HG03139 (cell line): Measurements from ENCODE around the gene DNAJA3.

Experiments
- ATAC-seq: cut with Tn5 transposase; IDR thresholded peaks from one replicate; pipeline ENCODE4 v1.9.1; 2021; ENCODE audit not compliant: unreplicated experiment

DNAJA3 gene

DNA sequence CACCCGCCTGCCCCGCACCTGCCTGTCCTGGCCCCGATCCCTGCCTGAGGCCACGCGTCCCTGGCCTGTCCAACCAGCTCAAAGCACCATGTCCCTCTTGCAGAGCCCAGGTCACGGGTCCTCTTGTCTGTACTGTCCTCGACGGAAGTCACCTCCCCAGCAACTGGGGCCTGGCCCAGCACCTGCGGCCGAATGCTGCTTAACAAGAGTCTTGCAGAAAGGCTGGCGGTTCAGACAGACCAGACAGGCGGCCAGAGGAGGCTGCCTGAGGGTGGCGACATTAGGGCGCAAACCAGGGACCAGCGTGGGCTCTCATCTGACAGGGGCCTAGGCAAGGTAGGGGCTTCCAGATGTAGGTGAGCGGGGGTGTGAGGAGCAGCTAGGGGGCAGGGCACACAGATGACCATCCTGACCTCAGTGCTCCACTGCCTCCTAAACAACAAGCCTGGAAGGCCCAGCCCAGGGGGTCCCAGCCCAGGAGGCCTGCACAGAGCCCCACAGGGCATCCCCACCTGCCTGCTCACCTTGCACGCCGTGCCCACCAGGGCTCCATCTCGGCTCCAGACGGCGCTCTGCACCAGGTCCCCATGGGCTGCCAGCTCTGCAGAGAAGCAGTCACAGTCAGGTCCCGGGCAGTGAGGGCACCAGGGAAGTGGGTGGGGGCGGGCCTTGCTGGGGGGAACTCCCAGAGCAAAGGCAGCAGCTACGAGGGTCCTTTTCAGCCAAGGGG, 20.5 kb upstream of the DNAJA3 start:
- no peak for ATAC-seq

DNA sequence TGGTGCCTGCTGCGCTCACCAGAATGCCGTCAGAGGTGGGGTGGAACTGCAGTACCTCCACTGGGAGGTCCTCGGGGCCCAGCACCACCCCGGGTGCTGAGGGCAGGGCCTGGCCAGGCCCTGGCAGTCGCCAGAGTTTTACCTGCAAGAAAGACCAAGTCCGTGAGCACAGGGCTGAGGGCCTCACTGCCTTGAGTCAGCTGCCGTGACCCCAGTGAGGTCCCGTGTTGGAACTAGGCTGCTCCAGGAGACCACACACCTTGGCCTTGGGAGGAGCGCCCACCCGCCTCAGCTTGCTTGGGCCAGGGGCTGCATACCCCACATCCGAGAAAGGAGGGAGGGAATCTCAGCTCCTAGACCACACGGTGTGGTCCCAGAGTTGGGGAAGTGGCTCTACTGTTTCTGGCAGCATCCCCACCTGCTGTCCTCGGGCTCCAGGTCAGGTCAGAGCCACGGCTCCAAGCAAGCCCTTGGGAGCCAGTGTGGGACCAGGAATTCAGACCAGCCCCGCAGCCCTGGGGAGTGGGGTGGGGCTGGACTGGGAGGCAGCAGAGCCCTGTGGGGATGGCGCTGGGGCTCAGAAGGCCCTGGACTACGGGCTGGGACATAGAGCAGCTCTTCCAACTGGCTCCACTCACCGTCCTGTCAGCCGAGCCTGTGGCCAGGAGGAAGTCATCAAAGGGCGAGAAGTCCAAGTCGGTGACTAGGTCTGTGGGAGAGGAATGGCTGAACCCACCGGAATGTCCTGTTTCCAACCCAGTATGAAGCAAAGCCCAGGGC, 17.9 kb upstream of the DNAJA3 start:
- ATAC-seq, result no peak

DNA sequence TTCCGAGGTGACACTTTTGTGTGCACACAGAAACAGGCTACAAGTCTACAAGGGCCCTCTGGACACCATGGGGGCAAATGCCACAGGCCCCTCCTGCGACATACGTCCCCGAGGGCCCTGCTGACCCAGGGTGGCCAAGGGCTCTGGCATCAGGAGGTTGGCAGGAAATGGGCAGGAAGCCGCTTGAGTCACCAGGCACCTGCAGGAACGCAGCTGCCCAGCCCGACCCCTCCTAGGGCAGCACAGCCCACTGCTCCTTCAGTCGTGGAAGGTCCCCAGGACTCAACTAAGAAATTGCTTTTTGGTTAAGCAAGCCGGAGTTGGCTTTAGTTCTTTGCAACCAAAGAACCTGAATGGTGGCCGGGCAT, 17.4 kb upstream of the DNAJA3 start:
- no peak for ATAC-seq

DNA sequence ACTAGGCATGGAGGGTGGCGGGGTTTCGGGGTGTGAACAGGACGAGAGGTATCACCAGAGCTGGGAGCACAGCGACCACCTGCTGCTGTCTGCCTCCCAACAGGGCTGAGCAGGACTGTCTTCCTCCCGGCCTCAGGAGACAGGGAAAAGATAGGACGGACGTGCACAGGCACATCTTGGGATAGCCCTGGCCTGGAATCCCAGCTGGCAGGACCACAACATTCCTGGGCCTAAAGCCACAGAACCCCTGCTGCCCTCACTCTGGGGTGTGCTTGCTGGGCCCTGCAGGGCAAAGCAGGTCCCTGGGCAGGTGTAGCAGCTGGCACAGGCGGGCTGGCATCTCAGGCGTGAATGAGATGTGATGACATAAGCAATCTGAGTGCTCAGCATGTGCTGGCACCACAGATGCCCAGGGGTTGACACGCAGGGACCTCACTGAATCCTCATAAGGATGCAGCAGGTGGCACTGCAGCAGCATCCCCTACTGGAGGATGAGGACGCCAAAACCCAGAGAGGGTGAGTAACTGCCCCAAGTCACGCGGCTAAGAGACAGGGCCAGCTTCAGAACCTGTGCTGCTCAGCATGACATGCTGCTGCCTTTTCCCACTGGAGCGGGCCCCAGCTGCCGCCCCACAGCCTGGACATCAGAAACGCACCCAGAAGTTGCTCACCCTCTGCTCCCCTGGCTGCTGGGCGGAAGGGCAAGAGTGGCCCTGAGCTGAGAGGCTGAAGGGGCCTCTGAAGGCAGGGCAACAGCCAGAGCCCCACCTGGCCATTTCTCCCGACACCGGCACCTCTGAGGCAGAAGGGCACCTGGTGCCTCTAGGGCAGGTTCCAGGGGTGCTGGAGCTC, 16.4 kb upstream of the DNAJA3 start:
- ATAC-seq, result no peak

DNA sequence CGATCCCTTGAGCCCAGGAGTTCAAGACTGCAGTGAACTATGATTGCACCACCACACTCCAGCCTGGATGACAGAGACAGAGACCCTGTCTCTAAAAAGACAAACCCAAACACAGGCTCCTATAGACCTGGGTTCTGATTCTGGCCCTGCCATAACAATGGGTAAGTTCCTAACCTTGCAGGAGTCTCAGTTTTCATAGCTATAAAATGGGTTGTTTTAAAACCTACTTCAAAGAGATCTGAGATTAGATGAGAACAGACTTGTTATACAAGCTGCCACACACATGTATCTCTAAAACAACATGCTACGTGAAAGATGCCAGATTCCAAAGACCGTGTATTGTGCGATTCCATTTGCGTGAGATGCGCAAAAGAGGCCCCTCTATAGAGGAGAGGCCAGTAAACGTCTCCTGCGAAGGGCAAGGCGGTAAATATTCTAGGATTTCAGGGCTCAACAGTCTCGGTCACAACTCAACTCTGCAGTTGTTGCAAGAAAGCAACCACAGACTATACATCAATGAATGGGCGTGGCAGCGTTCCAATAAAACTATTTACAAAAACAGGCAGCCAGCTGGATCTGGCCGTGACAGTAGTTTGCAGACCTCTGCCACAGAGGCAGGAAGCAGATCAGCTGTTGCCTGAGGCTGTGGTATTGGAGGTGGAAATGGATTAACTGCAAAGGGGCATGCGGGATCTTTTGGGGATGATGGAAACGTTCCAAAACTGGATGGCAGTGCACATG, 15.2 kb upstream of the DNAJA3 start:
- no peak for ATAC-seq

DNA sequence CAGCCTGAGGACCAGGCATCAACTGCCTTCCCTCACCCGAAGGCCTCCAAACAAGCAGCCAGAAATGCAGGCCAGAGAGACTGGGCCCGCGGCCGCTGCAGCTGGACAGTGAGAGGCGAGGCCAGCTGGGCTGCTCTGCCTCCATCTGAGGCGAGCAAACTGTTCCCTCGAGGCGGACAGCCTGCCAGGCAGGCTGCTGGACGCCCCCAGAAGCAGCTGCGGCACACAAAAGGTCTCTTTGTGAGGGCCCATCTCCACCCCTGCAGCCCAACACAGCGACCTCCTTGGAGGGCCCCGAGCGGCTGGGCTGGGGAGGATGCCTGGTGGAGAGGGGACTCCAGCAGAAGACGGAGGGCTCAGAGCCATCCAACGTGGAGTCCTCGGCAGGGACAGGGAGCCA, 14.0 kb upstream of the DNAJA3 start:
- ATAC-seq, result no peak

DNA sequence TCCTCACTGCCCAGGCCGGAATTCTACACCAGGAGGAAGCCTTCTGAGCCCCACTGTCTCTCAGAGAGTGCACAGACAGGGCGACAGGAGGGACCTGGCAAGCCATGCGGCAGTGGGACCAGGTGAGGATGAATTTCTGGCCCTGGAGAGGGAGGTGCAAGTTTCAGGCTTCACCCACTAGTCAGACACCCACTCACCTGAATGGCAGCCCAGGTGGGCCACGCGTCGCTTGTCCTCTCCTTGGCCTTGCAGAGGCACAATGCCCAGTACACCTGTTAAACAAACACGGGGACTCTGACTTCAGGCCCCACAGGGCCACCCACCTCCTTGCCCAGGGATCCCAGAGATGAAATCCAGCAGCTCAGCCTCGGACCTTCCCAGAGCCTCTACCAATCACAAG, 13.5 kb upstream of the DNAJA3 start:
- ATAC-seq, result no peak

DNA sequence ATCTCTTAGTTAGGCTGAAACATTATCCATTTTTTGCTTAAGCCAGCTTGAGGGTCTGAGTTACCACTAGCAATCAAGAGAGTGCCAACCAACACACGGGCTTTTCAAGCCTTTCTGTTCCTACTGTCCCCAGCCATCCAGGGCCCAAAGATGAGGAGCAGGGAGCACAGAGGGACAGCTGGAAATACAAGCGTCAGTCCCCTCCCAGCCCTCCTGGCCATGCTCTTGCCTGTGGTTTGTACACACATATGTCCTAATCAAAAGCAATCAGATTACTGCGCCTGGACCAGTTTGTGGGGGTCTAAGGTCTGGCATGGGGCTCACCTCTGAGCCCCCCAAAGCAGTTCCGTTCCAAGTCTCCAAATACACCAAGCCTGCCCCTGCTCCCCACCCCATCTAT, 12.8 kb upstream of the DNAJA3 start:
- no peak for ATAC-seq

DNA sequence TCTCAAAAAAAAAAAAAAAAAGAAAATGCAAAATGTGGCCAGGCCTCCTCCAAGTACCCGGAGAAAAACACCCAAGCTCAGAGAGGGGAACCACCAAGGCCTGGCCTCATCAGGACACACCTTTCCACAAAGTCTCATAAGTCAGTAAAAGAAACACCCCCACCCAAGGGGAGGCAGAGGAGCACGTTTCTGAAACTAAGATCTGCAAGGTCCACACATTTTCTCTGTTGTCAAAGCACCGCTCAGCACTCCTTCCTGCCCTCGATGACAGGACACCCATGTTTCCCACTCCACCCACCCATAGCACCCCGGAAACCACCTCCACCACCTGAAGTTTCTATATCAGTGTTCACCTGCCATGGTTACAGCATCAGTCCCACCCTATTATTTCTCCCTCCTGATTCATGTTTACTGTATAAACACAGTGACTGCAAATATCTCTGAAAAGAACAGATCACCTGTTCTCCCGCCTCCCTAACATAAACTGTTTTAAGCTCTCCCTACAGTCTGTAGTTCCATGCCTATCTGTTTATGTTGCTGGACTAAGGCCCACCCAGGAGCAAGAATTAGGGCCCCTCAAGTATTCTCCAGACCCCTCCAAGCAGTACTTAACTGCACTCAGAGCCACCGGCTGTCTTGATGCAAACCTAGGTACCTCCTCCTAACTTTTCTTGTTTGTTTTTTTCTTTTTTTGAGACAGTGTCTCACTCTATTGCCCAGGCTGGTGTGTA, 11.3 kb upstream of the DNAJA3 start:
- ATAC-seq, result peak; percentile 61

DNA sequence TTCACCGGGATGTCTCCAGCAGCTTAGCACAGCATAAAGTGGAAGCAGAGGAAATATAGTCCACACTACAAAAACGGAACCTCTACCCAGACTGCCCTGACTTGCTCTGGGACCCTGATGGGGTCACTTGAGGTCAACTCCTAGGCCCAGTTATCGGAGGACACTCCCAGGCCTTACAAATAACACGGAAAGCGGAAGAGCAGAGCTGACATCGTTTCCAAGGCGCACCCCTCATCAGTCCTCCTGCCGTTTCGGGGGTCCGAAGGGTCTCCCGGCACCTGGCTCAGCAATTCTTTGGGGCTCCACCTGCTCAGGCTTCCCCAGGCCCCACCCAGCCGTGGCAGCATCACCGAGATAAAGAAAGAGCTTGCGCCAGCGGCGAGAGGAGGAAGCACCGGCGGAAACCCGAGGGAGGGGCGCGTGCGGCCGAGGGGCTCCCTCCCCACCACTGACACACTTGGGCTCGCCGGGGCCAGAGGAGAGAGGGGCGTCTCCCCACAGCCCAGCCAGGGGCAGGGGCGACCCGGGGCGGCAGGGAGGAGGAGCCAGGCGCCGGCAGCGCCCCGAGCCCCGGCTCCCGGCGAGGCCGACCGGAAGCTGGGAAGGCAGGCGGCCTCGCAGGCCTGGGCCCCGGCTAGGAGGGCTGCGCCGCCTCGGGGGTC, 10.0 kb upstream of the DNAJA3 start:
- peak; percentile 4 for ATAC-seq

DNA sequence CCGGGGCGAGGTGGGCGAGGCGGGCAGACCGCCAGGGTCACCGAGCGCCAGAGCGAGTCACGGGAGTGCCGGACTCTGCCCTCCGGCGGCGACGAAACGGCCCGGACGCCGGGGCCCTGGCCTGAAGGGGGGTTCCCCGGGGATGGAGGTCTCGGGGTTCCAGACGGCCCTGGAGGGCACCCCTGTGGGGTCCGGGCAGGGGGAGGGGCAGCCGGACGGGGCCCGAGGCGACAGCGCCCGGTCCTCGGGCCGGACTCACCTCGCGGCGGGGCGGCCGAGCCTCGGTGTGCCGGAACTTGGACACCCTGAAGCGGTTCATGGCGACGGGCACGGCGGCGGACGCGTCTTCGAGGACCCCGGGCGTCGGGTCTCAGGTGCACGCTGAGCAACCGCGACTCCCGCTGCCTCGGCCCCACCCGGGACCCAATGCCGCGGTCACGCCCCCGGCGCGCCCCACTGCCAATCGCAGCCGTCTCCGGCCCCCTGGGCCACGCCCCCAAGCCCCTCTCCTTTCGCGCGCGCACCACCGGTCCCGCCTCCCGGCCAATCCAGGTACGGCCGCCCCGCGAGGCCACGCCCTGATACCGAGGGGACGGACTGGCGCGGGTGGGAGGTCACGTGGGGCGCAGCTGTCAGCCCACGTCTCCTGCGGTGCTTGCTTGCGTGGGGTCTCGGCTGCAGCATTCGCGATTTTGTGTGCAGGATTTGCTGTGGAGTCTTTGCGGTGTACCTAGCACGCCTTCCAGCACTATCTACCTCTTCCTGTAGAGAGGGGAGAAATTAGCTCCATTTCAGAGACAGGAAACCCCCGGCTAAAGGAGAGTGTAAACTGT, 9.3 kb upstream of the DNAJA3 start, which contains the start of gene CORO7:
Gene CORO7 (minus strand): TSS at position 397 of the 833 bp plus-strand sequence. CDS start 78 bp downstream, at position 319.
- peak; percentile 60 for ATAC-seq

DNA sequence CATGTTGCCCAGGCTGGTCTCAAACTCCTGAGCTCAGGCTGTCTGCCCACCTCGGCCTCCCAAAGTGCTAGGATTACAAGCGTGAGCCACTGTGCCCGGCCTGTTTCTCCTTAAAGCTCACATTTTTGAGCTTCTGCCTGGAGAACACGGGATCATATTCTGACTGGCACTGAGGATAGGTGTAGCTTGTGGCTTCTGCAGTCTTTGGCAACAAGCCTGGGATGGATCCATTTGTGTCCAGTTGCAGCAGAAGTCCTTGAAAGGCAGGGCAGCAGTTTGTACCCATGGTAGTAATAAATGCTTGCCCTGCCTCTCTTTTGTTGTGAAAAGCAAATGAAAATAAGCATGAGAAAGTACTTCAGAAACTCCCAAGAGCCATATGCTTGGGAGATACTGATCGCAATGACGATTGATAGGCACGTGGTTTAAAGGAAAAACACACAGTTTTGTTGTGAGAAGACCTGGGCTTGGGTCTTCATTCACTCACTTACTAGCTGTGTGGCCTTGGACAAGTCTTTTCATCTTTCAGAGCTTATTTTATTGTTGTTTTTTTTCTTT, 6.2 kb upstream of the DNAJA3 start:
- no peak for ATAC-seq

DNA sequence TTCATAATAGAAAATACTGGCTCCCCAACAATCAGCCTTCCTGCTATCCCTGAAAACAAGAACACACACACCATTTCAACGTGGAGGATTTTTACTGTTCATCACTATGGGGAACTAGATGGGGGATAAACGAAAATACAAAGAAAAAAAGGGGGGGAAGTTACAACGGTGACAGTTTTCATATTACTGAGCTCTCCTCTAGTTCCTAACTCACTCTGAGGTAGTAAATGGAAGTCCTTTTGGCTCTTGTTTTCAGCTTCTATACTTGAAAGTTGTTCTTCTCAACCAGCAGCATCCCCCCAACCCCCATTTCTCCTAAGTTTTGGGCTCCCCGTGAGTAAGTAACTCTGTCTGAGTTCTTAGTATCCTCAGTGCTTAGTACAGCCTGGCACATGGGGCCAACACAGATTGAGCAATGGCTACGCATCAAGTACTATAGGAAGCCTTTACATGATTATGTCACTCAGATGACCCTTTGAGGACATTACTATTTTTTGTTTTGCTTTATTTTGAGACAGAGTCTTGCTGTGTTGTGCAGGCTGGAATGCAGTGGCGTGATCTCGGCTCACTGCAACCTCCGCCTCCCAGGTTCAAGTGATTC, 5.1 kb upstream of the DNAJA3 start:
- no peak for ATAC-seq

DNA sequence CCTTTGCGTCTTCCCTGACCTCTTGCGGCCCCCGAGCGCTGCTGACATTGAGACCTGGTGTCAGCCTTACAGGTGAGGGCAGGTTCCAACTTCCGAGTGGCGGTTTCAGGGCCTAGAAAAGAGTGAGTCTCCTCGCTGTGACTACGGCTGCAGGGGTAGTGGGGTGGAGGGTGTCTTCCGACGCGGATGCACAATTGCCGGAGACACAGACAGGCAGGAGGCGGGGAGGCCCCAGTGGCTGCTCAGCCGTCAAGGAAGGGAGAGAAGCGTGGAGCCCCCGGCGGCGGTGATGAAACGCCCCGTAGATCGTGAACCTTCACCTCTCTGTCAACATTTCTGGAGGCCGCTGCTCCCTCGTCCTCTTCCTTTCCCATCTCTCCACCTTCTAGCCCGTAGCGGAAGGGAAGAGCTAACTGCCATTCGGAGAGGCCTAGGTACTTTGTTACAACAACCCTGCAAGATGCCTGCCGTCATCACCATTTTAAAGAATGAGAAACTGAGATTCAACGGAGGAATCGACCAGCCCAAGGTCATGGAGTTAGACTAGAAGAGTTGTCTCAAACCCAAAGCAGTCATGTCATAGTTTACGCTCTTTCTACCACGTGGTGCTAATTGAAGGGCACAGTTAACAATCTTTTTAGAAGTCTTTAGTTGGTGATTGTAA, 485 bp downstream of the DNAJA3 start:
- ATAC-seq, result peak; percentile 6

DNA sequence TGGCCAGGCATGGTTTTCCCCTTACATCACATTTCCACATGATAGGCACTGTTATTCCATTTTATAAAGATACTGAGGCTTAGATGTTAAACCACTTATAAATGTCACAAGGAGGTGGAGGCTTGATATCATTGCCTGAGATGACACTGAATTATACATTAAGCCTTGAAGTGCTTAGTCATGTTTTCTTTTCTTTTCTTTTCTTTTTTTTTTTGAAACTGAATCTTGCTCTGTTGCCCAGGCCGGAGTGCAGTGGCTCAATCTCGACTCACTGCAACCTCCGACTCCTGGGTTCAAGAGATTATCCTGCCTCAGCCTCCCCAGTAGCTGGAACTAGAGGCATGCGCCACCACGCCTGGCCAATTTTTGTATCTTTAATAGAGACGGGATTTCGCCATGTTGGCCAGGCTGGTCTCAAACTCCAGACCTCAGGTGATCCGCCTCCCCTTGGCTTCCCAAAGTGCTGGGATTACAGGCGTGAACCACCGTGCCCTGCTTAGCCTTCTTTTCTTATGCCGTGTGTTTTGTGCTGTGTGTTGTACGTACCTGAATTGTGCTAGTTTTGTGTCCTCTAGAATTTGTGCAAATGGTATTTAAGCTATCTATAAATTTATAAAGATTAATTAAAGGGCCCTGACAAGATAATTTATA, 1.2 kb downstream of the DNAJA3 start:
- no peak for ATAC-seq

DNA sequence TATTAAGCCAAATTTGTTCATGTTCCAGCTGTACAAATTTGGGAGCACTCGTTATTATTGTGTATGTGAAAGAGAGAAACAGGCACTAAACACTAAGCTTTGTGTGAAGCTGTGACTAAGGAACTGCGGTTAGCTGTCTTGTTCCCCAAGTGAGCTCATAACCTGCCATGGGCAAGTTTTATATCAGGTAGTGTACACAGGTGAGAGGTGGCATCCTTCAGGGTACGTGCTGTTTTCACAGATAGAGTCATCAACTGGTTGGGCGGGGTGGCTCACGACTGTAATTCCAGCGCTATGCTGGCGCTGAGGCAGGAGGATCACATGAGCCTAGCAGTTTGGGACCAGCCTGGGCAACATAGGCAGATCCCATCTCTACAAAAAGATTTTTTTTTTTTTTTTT, 2.8 kb downstream of the DNAJA3 start:
- no peak for ATAC-seq

DNA sequence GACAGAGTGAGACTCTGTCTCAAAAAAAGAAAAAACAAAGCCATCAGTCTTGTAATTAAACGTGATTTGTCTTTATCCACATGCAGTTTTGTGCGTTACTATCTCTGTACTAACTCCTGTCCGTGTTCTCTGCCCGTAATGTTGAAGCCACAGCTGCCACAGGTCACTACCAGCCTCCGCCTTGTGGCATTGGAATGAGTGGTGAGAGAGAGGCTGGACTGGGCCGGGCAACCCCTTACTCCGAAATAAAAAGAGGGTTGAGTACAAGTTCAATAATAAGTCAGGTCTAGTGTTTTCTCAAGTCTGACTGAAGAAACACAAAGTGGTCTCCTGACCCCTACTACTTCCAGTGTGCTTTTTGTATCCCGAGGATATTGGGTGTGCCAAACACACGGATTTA, 5.4 kb downstream of the DNAJA3 start:
- no peak for ATAC-seq
